ENCODE measurements around the gene TRIM14. TPM values are rescaled to one million over a fixed set of nuclear protein-coding genes. Genes with fewer than 3 reads are reported as not detected.

The TRIM14 gene
- total RNA-seq, 1 experiment from 2014 or later = 12.5 TPM

DNA sequence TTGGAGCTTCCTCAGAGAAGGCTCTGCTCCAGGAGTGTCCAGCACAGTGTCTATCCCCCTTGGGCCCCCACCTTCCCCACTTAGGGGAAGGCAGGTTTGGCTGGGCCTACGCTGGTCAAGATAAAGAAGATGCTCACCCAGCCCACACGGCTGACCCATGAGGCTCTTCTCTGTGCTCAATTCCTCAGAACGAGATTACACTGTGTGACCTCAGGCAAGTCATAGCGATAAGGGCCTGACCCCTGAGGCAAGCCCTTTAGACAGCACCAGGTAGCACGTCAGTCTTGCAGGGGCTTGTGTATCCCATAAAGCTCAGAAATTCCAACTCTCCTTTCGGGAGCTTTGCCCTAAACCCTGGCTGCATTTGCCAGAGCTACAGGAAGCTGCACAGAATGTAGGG is 40.8 kb upstream of the TRIM14 start:
- H3K4me2 ChIP-seq (ENCODE audit: insufficient read depth, insufficient read length, low read length) = no peak overlapping the region
- H3K9me3 ChIP-seq (ENCODE audit: control insufficient read depth, low read depth, low read length) = no peaks in the 10 kb centered on the region
- no peak overlapping the region for H3K9ac ChIP-seq (ENCODE audit: extremely low read depth, insufficient read length, low read length)
- H3K79me2 ChIP-seq (ENCODE audit: insufficient read depth, low read length) = no peaks in the 10 kb centered on the region; the same call in 1 of the 2 replicates
- peaks cover 3 to 8% (median 3%) of the 10 kb centered on the region in 3 experiments; a peak in 4 of 7 replicates for H3K36me3 Mint-ChIP-seq (ENCODE audit: insufficient read depth in 1 of 3, low read depth in 3 of 3)
- H3T11ph ChIP-seq (ENCODE audit: low read length) = no peak overlapping the region
- peak overlapping the region in 1 of 3 experiments; percentile 66; a peak in 1 of 7 replicates for H3K27ac Mint-ChIP-seq
- H2BK5ac ChIP-seq (ENCODE audit: insufficient read length, low read length) = no peak overlapping the region
- no CpG with 5 or more reads among the region's 6 CpGs for WGBS (ENCODE audit: extremely low coverage, insufficient read length, low lambda C conversion rate)
- no peak for DNase-seq
- H3K27me3 ChIP-seq (ENCODE audit: insufficient read depth, low read length) = no peaks in the 10 kb centered on the region
- no peak overlapping the region for H4K8ac ChIP-seq (replicated peaks; ENCODE audit: insufficient read length, low read depth, low read length)
- no peaks in the 10 kb centered on the region for H3K27me3 Mint-ChIP-seq (ENCODE audit: low read depth)
- H2AK5ac ChIP-seq (ENCODE audit: insufficient read length, low read length) = no peak overlapping the region
- H2BK12ac ChIP-seq (ENCODE audit: insufficient read length, low read depth, low read length) = no peak overlapping the region
- no peak overlapping the region for H4K91ac ChIP-seq (ENCODE audit: insufficient read length, low read depth, low read length)
- H2BK20ac ChIP-seq (ENCODE audit: low read depth, low read length, poor library complexity, severe bottlenecking) = no peak overlapping the region
- no peak overlapping the region for H3K4ac ChIP-seq (ENCODE audit: low read depth, low read length)
- H3K23me2 ChIP-seq (ENCODE audit: insufficient read length, low read depth, low read length, poor library complexity, severe bottlenecking) = no peaks in the 10 kb centered on the region
- no peaks in the 10 kb centered on the region for H3K4me1 ChIP-seq (ENCODE audit: insufficient read depth, low read length)
- H3K27ac ChIP-seq (ENCODE audit: insufficient read length, low read depth, low read length) = no peak overlapping the region
- H3K14ac ChIP-seq (ENCODE audit: insufficient read depth, low read length) = no peak overlapping the region; the same call in 1 of the 2 replicates
- H3K4me1 Mint-ChIP-seq = peaks cover 0 to 4% of the 10 kb centered on the region in 2 experiments; a peak in 2 of 4 replicates
- no peak overlapping the region for H4K5ac ChIP-seq (ENCODE audit: insufficient read length, low read depth, low read length)
- H3K4me3 Mint-ChIP-seq = no peak overlapping the region
- no peaks in the 10 kb centered on the region for H3K9me3 Mint-ChIP-seq
- TF ChIP-seq, protein P1, sequence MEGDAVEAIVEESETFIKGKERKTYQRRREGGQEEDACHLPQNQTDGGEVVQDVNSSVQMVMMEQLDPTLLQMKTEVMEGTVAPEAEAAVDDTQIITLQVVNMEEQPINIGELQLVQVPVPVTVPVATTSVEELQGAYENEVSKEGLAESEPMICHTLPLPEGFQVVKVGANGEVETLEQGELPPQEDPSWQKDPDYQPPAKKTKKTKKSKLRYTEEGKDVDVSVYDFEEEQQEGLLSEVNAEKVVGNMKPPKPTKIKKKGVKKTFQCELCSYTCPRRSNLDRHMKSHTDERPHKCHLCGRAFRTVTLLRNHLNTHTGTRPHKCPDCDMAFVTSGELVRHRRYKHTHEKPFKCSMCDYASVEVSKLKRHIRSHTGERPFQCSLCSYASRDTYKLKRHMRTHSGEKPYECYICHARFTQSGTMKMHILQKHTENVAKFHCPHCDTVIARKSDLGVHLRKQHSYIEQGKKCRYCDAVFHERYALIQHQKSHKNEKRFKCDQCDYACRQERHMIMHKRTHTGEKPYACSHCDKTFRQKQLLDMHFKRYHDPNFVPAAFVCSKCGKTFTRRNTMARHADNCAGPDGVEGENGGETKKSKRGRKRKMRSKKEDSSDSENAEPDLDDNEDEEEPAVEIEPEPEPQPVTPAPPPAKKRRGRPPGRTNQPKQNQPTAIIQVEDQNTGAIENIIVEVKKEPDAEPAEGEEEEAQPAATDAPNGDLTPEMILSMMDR (conservative IDR thresholded peaks at IDR 0.05) = no peak
- H3K79me1 ChIP-seq (ENCODE audit: insufficient read depth, low read depth, low read length, poor library complexity, severe bottlenecking) = no peaks in the 10 kb centered on the region
- no peaks in the 10 kb centered on the region for H4K20me1 ChIP-seq (ENCODE audit: control insufficient read depth, insufficient read depth, insufficient read length)
- no peak overlapping the region for H2BK15ac ChIP-seq (ENCODE audit: low read depth, low read length)
- no peak overlapping the region for H2AFZ ChIP-seq (ENCODE audit: low read length)
- no peak overlapping the region for H3K18ac ChIP-seq (ENCODE audit: insufficient read length, low read depth, low read length)
- H3K56ac ChIP-seq (ENCODE audit: insufficient read length, low read depth, low read length) = no peak overlapping the region
- H2BK120ac ChIP-seq (ENCODE audit: low read depth, low read length, poor library complexity, severe bottlenecking) = no peak overlapping the region
- no peak overlapping the region for H3K23ac ChIP-seq (ENCODE audit: insufficient read length, low read depth, low read length)
